Muscle of back (tissue), 11 donors: ENCODE data around the gene AP3M1. TPM values are rescaled to one million over a fixed set of nuclear protein-coding genes. Genes with fewer than 3 reads are reported as not detected.
A peak's percentile ranks its signal among the peaks of the same experiment; 100 is the strongest.

Experiments
- DNase-seq, 3 donors: peaks; one replicate each; pipeline versions ENCODE4 v3.0.0 to v3.0.0-alpha.2; 2013
- polyA plus RNA-seq, 10 donors: library from polyadenylated mRNA; unstranded; fragments of 120-200 nt; gene quantifications; one replicate each; pipeline ENCODE4 v1.2.1, GENCODE V29; 2013; ENCODE audit not compliant: insufficient read length in 10 of 10

AP3M1 gene
- polyA plus RNA-seq, 10 donors = 31.9 to 43.6 (median 38.1) TPM

GRCh38 chr10:74081192-74081803 is 69.3 kb downstream of the AP3M1 start:
- DNase-seq = peak in 2 of 3 donors; percentile 43 to 73

GRCh38 chr10:74079936-74080590 is 70.6 kb downstream of the AP3M1 start:
- no peak for DNase-seq

GRCh38 chr10:74079028-74079935 is 71.3 kb downstream of the AP3M1 start:
- no peak for DNase-seq

GRCh38 chr10:74078037-74078436 is 72.6 kb downstream of the AP3M1 start:
- peak in 1 of 3 donors; percentile 58 for DNase-seq

- no peak for DNase-seq
Observed at GRCh38 chr10:74077416-74077815, 73.2 kb downstream of the AP3M1 start.

GRCh38 chr10:74076961-74077360 is 73.7 kb downstream of the AP3M1 start:
- DNase-seq = no peak

GRCh38 chr10:74075906-74076305 is 74.7 kb downstream of the AP3M1 start:
- DNase-seq = no peak

- no peak for DNase-seq
Observed at GRCh38 chr10:74072503-74072902, 78.1 kb downstream of the AP3M1 start.

- no peak for DNase-seq
Observed at GRCh38 chr10:74071157-74071556, 79.5 kb downstream of the AP3M1 start.

Other genes with a start within 250 kb of the AP3M1 start
- 10 to 100 TPM; 22.4 to 39.2 (median 28.3) TPM for gene PLAU, start 239.7 kb downstream of the AP3M1 start, polyA plus RNA-seq
- 100 to 1,000 TPM; 113 to 182 (median 137) TPM for gene VCL, start 152.7 kb downstream of the AP3M1 start, polyA plus RNA-seq
- gene ADK, start 393 bp upstream of the AP3M1 start, polyA plus RNA-seq = 10 to 100 TPM; 29.7 to 39.6 (median 34.0) TPM